H1 (cell line): ENCODE measurements around the gene RTN4RL1.

Experiments
- BACH1 ChIP-seq: IDR thresholded peaks from 2 replicates; pipeline ENCODE4 v1.6.1; 2012; ENCODE audit warnings: low read length, improper control_type of control experiment
- CTCF ChIP-seq, 3 experiments: IDR thresholded peaks; 1 replicate in 2 of 3; 2 replicates in 1 of 3; pipeline versions ENCODE4 v1.5.1 to v1.6.1; 2011; ENCODE audit warnings: low read length in 3 of 3, mild to moderate bottlenecking in 3 of 3, inconsistent platforms in 2 of 3, low read depth in 1 of 3, moderate library complexity in 1 of 3; ENCODE audit not compliant: insufficient read depth in 1 of 3; ENCODE audit errors: control extremely low read depth in 1 of 3
- EGR1 ChIP-seq: IDR thresholded peaks from 2 replicates; pipeline ENCODE4 v1.6.1; 2011; ENCODE audit warnings: low read depth, low read length, borderline replicate concordance
- EP300 ChIP-seq, 2 experiments: IDR thresholded peaks; 1 replicate in 1 of 2; 2 replicates in 1 of 2; pipeline ENCODE4 v1.6.1; 2011 to 2012; ENCODE audit warnings: low read depth in 2 of 2, low read length in 2 of 2, mild to moderate bottlenecking in 2 of 2, borderline replicate concordance in 1 of 2, inconsistent platforms in 1 of 2, moderate library complexity in 1 of 2
- EZH2 ChIP-seq: fragments of 200-600 bp; sonication (generic); IDR thresholded peaks from 2 replicates; pipeline ENCODE4 v1.7.1; 2012; ENCODE audit warnings: low read depth, mild to moderate bottlenecking, moderate library complexity, low read length, inconsistent platforms; ENCODE audit not compliant: severe bottlenecking
- GABPA ChIP-seq: IDR thresholded peaks from 2 replicates; pipeline ENCODE4 v1.6.1; 2011; ENCODE audit warnings: mild to moderate bottlenecking, low read length, moderate library complexity, borderline replicate concordance; ENCODE audit not compliant: insufficient read depth
- JUND ChIP-seq: IDR thresholded peaks from 2 replicates; pipeline ENCODE4 v1.6.1; 2011; ENCODE audit warnings: mild to moderate bottlenecking, improper control_type of control experiment, low read length
- NANOG ChIP-seq: IDR thresholded peaks from 2 replicates; pipeline ENCODE4 v1.6.1; 2011; ENCODE audit warnings: low read length, low read depth, mild to moderate bottlenecking, inconsistent platforms; ENCODE audit not compliant: insufficient read depth, poor library complexity, severe bottlenecking
- RAD21 ChIP-seq, 2 experiments: IDR thresholded peaks in 1 of 2; conservative IDR thresholded peaks in 1 of 2; 2 replicates each; pipeline ENCODE4 v1.6.1; 2011; ENCODE audit warnings: low read depth in 2 of 2, low read length in 2 of 2, improper control_type of control experiment in 1 of 2, inconsistent platforms in 1 of 2, mild to moderate bottlenecking in 1 of 2, moderate library complexity in 1 of 2
- TAF1 ChIP-seq: IDR thresholded peaks from 2 replicates; pipeline ENCODE4 v1.6.1; 2011; ENCODE audit warnings: mild to moderate bottlenecking, low read depth, low read length
- TCF12 ChIP-seq: IDR thresholded peaks from 2 replicates; pipeline ENCODE4 v1.6.1; 2011; ENCODE audit warnings: low read depth, mild to moderate bottlenecking, low read length
- ZNF274 ChIP-seq: IDR thresholded peaks from 2 replicates; pipeline ENCODE4 v1.7.0; 2012; ENCODE audit warnings: low read length, borderline replicate concordance; ENCODE audit errors: extremely low read depth

- no peak for TF ChIP-seq CTCF (IDR thresholded peaks at IDR 0.05; ENCODE audit: control extremely low read depth in 1 of 3, insufficient read depth in 1 of 3, low read depth in 1 of 3, low read length in 3 of 3)
- no peak for TF ChIP-seq JUND
- TF ChIP-seq RAD21 (IDR thresholded peaks at IDR 0.05 in 1 of 2, conservative IDR thresholded peaks at IDR 0.05 in 1 of 2; ENCODE audit: low read depth in 2 of 2, low read length in 2 of 2) = no peak
- no peak for TF ChIP-seq ZNF274
- TF ChIP-seq EZH2 = no peak
- no peak for TF ChIP-seq TAF1
- TF ChIP-seq NANOG = no peak
- TF ChIP-seq TCF12 = no peak
- no peak for TF ChIP-seq EGR1
- no peak for TF ChIP-seq EP300 (IDR thresholded peaks at IDR 0.05; ENCODE audit: borderline replicate concordance in 1 of 2, low read depth in 2 of 2, low read length in 2 of 2)
- TF ChIP-seq BACH1 = no peak
- TF ChIP-seq GABPA = no peak
Observed at GRCh38 chr17:1915889-1916288, 109.2 kb downstream of the RTN4RL1 start.
